HepG2 (cell line): Measurements from ENCODE around the gene NR1H3. TPM values are rescaled to one million over a fixed set of nuclear protein-coding genes. Genes with fewer than 3 reads are reported as not detected.

ENCODE experiments used
- ATAC-seq: fragments of 200-7000 bp; cut with Tn5 transposase; 3 replicates; pipeline ENCODE4 v1.9.1; 2020; ENCODE audit warnings: mild to moderate bottlenecking, moderate library complexity
- BruUV-seq: library from RNA; stranded (reverse); fragments of 400-500 nt; replicated peaks from 2 replicates; lab custom pipeline; 2021; lab: Mats Ljungman, UMichigan
- CTCF ChIA-PET: fragments of 300-600 bp; formaldehyde crosslinking; extraction: SDS; loops from one replicate; lab custom pipeline; 2021; ENCODE audit warnings: low total read pairs, inconsistent platforms, low intra/inter-chr PET ratio; lab: Yijun Ruan, JAX
- POLR2A ChIA-PET: fragments of 350-600 bp; sonication (Branson Sonifier 250); formaldehyde crosslinking; loops from one replicate; lab custom pipeline; 2020; ENCODE audit warnings: antibody characterized with exemption, inconsistent platforms; lab: Yijun Ruan, JAX
- DNase-seq: peaks from one replicate; pipeline ENCODE4 v3.0.0-alpha.2; 2015; ENCODE audit warnings: low spot score
- FAIRE-seq: peaks from 3 replicates; lab custom pipeline; 2011; peaks lifted over from hg19 to GRCh38; lab: Jason Lieb, UNC
- H2AFZ ChIP-seq: one replicate; pipeline ENCODE4 v1.6.1; 2011; ENCODE audit warnings: low read length, inconsistent platforms
- H3K27ac ChIP-seq: fragments of 300-600 bp; 3 replicates; pipeline ENCODE4 v1.8.0; 2011; ENCODE audit warnings: mixed run types, mild to moderate bottlenecking, mixed read lengths, low read length, inconsistent platforms; ENCODE audit not compliant: insufficient read depth; ENCODE audit errors: extremely low read length
- H3K27me3 ChIP-seq, 2 experiments: fragments of 200-600 bp in 1 of 2; 2 replicates in 1 of 2; 3 replicates in 1 of 2; pipeline versions ENCODE4 v1.6.0 to v1.8.0; 2011; ENCODE audit warnings: low read length in 2 of 2, mild to moderate bottlenecking in 2 of 2, moderate library complexity in 2 of 2, inconsistent platforms in 1 of 2; ENCODE audit not compliant: insufficient read depth in 2 of 2, control insufficient read depth in 1 of 2
- H3K36me3 ChIP-seq, 2 experiments: fragments of 200-600 bp in 1 of 2; replicated peaks in 1 of 2; 2 replicates in 1 of 2; 3 replicates in 1 of 2; pipeline versions ENCODE4 v1.5.1 to v1.8.0; 2011; ENCODE audit warnings: low read length in 2 of 2, inconsistent platforms in 1 of 2; ENCODE audit not compliant: insufficient read depth in 2 of 2, control insufficient read depth in 1 of 2
- H3K4me1 ChIP-seq: 2 replicates; pipeline ENCODE4 v1.5.1; 2012; ENCODE audit warnings: low read length, inconsistent platforms; ENCODE audit not compliant: insufficient read depth
- H3K4me2 ChIP-seq: 2 replicates; pipeline ENCODE4 v1.6.0; 2011; ENCODE audit warnings: low read depth, low read length, inconsistent platforms
- H3K4me3 ChIP-seq, 3 experiments: fragments of 200-600 bp in 1 of 3; sonication (generic), shearing (Covaris generic) in 1 of 3; replicated peaks in 1 of 3; 2 replicates each; pipeline ENCODE4 v1.5.1; 2011 to 2016; ENCODE audit warnings: low read length in 3 of 3, inconsistent platforms in 2 of 3, low read depth in 2 of 3, mild to moderate bottlenecking in 2 of 3, control low read depth in 1 of 3, mixed read lengths in 1 of 3; ENCODE audit not compliant: insufficient read depth in 1 of 3
- H3K79me2 ChIP-seq: one replicate; pipeline ENCODE4 v1.6.1; 2011; ENCODE audit warnings: low read length, inconsistent platforms; ENCODE audit not compliant: insufficient read depth
- H3K9ac ChIP-seq: 2 replicates; pipeline ENCODE4 v1.6.0; 2011; ENCODE audit warnings: mild to moderate bottlenecking, low read depth, low read length, inconsistent platforms; ENCODE audit not compliant: insufficient read depth
- H3K9me3 ChIP-seq: 2 replicates; pipeline ENCODE4 v1.5.1; 2012; ENCODE audit warnings: mild to moderate bottlenecking, low read length
- H4K20me1 ChIP-seq: 2 replicates; pipeline ENCODE4 v1.6.0; 2011; ENCODE audit warnings: inconsistent platforms, mild to moderate bottlenecking, low read length, moderate library complexity; ENCODE audit not compliant: insufficient read depth
- IKZF5 ChIP-seq: IDR thresholded peaks from 2 replicates; pipeline ENCODE4 v1.6.1; 2018; ENCODE audit warnings: missing genetic modification reagents, mild to moderate bottlenecking, missing compliant biosample characterization
- MIER2 ChIP-seq: IDR thresholded peaks from 2 replicates; pipeline ENCODE4 v1.6.1; 2016; ENCODE audit warnings: missing biosample characterization, missing genetic modification reagents
- REST ChIP-seq, 2 experiments: IDR thresholded peaks; 2 replicates each; pipeline ENCODE4 v1.6.1; 2011 to 2012; ENCODE audit warnings: low read length in 2 of 2, borderline replicate concordance in 1 of 2, low read depth in 1 of 2, mild to moderate bottlenecking in 1 of 2, moderate library complexity in 1 of 2
- WGBS: methylation state at CpG from one replicate; pipeline ENCODE4 v1.1.6; 2017; ENCODE audit warnings: low lambda C conversion rate; 5-methylcytosine and 5-hydroxymethylcytosine counted together
- in situ Hi-C: cut with HindIII; loops from 2 replicates; pipeline ENCODE4 v1.10.0; 2017; ENCODE audit warnings: low pct_unique_long_range_greater_than_20kb; ENCODE audit not compliant: extremely low pct_ligation_motif_present
- intact Hi-C: fragments of 100-400 bp; cut with micrococcal nuclease; formaldehyde crosslinking; loops from one replicate; pipeline ENCODE4 v1.10.0; 2022; ENCODE audit not compliant: unreplicated experiment
- polyA plus RNA-seq, 8 experiments: library from polyadenylated mRNA; depleted of rRNA in 3 of 8; stranded (reverse) in 7 of 8; unstranded in 1 of 8; fragments of >200 nt; fragmentation: Illumina TruSeq in 4 of 8; extraction: Trizol in 4 of 8; gene quantifications; 2 replicates each; pipeline versions ENCODE4 v1.2.1 to v1.2.3, GENCODE V29; 2011 to 2016; ENCODE audit warnings: low read depth in 4 of 8, missing spikeins in 1 of 8, mixed read lengths in 1 of 8; ENCODE audit not compliant: insufficient read depth in 1 of 8
- total RNA-seq, 5 experiments: library from RNA; depleted of rRNA; stranded (reverse); fragments of >200 nt; fragmentation: Illumina TruSeq; extraction: Trizol; gene quantifications; 2 replicates each; pipeline ENCODE4 v1.2.3, GENCODE V29; 2016; ENCODE audit warnings: low read depth in 1 of 5

NR1H3 gene
- total and polyA plus RNA-seq, 2 of the 13 experiments (the other 11 are each of a cell fraction or from before 2014, with no cell fraction given): 41.8 to 102 TPM

- 0% methylated on average over 1 of the region's 1 CpG for WGBS
- TF ChIP-seq IKZF5 (CRISPR knock-in tag) (no peak), MIER2 (peak; percentile 83), REST (IDR thresholded peaks at IDR 0.05; ENCODE audit: borderline replicate concordance in 1 of 2, low read depth in 1 of 2, low read length in 2 of 2) (peak; percentile 23 to 88)
These were observed 14.9 kb downstream of the NR1H3 start for GRCh38 chr11:47272706-47273105.

More at GRCh38 chr11:47272706-47273105, 14.9 kb downstream of the NR1H3 start:
- Histone ChIP-seq H3K9ac (no peak overlapping the region), H3K4me2 (no peak overlapping the region), H4K20me1 (peaks cover 23% of the 10 kb centered on the region; the same call in 1 of the 2 replicates), H2AFZ (no peak overlapping the region), H3K9me3 (no peaks in the 10 kb centered on the region), H3K36me3 (peaks cover 15 to 40% of the 10 kb centered on the region in 2 experiments), H3K27me3 (no peaks in the 10 kb centered on the region), H3K79me2 (peaks cover 44% of the 10 kb centered on the region), H3K4me3 (no peak overlapping the region), H3K27ac (no peak overlapping the region), H3K4me1 (peaks cover 40% of the 10 kb centered on the region)
- ATAC-seq (no peak), DNase-seq (no peak), FAIRE-seq (no peak)
- ChIA-PET CTCF (no interaction called here), POLR2A (interaction anchor here (1.1 kb wide), 1 partner anchor 15 kb away, joined by 3 read pairs; the partner anchor contains the start of gene NR1H3)
- BruUV-seq: no TSS peak
- intact Hi-C loops: no loop called here
- in situ Hi-C loops: no loop called here
